VCaP (cell line): ENCODE data around the gene CTCFL.

Experiments
- H3K27ac ChIP-seq: fragments of 450-650 bp; 2 replicates; pipeline ENCODE4 v1.5.1; 2017
- TF ChIP-seq, protein P1 (sequence below): fragments of 450-650 bp; conservative IDR thresholded peaks from 2 replicates; pipeline ENCODE4 v1.5.1; 2017; ENCODE audit warnings: mild to moderate bottlenecking, moderate library complexity

Gene CTCFL

DNA sequence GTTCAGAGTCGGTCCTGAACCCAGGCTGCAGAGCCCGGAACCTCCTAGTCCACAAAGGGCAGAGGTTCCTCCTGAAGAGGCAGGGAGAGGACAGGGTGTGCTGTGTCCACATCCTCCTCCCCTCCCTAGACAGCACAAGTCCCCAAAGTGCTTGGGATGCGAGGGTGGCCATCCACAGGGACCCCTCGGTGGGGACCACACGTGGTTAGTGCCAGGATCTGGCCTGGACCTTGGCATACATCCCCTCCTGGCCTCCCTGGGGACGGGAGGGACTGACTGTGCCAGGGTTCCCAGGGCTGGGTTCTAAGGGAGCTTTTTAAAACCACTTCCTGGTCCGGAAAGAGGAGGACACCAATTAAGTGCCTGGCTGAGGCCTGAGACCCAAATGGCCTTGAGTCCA, 63.2 kb downstream of the CTCFL start:
- no peak overlapping the region for H3K27ac ChIP-seq
- TF ChIP-seq, protein P1, sequence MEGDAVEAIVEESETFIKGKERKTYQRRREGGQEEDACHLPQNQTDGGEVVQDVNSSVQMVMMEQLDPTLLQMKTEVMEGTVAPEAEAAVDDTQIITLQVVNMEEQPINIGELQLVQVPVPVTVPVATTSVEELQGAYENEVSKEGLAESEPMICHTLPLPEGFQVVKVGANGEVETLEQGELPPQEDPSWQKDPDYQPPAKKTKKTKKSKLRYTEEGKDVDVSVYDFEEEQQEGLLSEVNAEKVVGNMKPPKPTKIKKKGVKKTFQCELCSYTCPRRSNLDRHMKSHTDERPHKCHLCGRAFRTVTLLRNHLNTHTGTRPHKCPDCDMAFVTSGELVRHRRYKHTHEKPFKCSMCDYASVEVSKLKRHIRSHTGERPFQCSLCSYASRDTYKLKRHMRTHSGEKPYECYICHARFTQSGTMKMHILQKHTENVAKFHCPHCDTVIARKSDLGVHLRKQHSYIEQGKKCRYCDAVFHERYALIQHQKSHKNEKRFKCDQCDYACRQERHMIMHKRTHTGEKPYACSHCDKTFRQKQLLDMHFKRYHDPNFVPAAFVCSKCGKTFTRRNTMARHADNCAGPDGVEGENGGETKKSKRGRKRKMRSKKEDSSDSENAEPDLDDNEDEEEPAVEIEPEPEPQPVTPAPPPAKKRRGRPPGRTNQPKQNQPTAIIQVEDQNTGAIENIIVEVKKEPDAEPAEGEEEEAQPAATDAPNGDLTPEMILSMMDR = no peak

DNA sequence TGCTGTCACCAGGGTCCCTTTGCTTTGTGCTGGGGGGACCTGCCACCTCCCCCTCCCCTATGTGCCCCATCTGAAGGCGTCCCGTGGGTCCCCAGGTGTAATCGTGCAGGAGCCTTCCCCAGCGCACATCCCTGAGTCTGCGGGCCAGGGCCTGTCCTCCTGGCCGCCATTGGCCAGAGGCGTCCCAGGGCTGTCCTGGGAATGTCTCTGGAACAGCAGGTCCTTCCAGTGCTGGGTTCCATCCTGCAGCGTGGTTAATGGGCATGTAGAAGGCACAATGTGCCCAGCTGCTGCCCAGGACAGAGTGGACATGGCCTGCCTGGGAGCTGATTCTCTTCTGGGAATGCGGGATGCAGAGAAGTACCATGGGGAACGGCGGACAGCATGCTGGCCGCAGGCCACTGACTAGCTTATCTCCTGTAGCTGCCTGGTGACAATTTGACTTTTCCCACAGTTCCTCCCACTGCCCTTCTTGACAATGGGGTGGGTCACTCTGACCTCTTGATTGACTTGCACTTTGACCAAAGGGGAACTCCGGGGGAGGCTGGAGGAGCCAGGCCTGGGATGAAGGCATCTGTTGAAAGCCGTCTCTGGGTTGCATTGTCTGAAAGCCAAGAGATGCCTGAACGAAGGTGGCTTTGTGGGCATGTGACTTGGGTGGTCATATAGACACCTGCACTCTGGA, 64.0 kb downstream of the CTCFL start:
- H3K27ac ChIP-seq = no peak overlapping the region
- TF ChIP-seq, protein P1 = no peak

DNA sequence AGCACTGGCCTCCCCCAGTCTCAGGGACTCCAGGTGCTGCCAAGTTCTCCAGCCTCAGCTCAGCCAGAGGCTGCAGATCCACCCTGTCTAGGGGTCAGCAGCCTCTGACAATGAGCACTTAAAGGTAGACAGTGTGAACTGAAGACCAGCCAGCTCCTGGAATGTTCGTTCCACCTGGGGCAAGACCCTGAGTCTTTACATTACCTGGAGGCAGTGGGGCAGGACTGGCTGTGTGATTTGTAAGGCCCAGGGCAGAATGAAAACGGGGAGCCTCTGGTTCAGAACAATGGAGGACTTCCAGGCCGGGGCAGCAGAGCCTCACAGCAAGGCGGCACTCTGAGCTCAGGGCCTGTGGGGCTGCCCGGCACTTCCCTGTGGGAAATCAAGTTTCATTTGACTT, 65.0 kb downstream of the CTCFL start:
- H3K27ac ChIP-seq = no peak overlapping the region
- TF ChIP-seq, protein P1 = no peak

DNA sequence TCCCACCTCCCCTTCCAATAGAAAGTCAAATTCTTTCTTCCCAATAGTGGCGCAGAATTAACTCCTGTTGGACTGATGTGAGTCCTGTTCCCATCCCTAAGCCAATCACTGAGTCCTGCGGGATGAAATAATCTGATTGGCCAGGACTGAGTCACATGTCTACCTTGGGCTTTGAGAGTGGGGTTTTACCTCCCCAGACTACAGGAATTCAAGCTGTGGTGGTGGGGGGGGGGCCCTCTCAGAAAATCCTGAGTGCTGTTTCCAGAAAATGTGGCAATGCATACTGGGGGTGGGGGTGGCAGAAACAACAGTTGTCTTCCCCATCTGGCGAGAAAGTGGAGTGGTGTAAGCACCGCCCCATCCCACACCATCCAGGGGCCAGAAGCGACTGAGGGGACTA, 65.7 kb downstream of the CTCFL start:
- no peak overlapping the region for H3K27ac ChIP-seq
- TF ChIP-seq, protein P1 = no peak

DNA sequence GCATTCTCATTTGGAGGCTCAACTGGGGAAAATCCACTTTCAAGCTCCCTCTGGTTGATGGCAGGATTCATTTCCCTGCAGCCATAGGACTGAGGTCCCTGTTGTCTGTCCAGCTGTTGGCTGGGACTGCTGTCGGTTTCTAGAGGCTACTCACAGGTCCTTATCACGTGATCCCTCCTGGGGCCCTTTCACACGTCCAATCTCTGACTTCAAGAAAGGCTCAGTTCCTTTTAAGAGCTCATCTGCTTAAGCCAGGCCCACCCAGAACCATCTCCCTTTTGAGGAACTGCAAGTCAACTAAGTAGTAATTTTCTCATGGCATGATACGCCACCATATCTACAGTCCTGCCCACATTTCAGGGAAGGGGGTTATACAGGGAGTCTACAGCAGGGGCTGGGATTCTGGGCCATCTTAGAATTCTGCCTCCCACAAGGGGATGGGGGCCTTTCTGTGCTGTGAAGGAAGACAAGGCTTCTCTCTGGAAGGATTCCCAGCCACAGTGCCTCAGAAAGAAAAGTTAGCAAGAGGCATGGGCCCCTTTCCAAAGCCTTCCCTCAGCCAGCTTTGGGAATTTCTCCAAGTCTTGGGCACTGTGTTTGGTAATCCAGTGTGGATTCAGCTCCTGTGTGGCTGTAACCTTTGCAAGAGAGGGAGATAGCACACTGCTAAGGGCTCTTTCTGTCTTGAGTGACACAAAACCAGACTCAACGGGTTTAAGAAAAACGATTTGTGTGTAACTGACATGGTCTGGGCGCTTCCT, 66.4 kb downstream of the CTCFL start:
- H3K27ac ChIP-seq = no peak overlapping the region
- TF ChIP-seq, protein P1 = no peak

DNA sequence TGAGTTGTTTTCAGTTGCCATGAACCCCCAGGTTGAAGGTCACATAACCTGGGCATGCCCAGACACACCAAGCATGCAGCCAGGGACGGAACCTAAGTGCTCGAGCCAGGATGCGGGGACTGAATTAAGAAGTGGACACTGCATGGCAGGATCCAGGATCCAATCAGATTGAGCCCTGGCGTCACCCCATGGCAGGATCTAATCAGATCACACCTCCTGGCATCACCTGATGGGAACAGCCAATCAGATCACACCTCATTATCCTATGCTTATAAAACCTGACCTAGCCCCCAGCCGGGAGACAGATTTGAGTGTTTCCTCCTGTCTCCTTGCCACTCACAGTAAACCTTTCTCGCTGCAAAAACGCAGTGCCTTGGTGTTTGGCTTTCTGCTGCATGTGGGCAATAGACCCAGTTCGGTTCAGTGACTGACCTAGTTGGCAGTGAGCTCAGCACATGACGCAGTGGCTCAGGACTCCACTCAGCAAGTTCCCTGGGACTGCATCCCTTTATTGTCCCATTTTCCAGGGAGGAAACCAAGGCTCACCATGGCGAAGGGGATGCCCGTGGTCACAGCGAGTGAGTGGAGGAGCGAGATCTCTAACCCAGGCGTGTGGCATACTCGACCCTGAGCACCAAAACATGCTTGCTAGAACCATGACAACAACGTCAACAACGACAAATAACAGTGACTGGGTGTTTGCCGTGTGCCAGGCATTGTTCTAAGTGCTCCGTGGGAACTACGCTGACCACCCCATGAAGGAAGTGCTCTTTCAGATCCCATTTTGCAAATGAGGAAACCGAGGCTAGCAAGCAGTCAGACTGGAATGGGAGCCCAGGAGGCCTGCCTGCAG, 67.5 kb downstream of the CTCFL start:
- no peak overlapping the region for H3K27ac ChIP-seq
- TF ChIP-seq, protein P1 = no peak

- H3K27ac ChIP-seq = no peak overlapping the region
- TF ChIP-seq, protein P1 = no peak
These were observed 68.8 kb downstream of the CTCFL start for GRCh38 chr20:57456116-57456515.
